HG03196 (cell line): Measurements from ENCODE around the gene ALX1.

ENCODE experiments used
- ATAC-seq: cut with Tn5 transposase; IDR thresholded peaks from one replicate; pipeline ENCODE4 v1.9.1; 2021; ENCODE audit not compliant: unreplicated experiment

The ALX1 gene

DNA sequence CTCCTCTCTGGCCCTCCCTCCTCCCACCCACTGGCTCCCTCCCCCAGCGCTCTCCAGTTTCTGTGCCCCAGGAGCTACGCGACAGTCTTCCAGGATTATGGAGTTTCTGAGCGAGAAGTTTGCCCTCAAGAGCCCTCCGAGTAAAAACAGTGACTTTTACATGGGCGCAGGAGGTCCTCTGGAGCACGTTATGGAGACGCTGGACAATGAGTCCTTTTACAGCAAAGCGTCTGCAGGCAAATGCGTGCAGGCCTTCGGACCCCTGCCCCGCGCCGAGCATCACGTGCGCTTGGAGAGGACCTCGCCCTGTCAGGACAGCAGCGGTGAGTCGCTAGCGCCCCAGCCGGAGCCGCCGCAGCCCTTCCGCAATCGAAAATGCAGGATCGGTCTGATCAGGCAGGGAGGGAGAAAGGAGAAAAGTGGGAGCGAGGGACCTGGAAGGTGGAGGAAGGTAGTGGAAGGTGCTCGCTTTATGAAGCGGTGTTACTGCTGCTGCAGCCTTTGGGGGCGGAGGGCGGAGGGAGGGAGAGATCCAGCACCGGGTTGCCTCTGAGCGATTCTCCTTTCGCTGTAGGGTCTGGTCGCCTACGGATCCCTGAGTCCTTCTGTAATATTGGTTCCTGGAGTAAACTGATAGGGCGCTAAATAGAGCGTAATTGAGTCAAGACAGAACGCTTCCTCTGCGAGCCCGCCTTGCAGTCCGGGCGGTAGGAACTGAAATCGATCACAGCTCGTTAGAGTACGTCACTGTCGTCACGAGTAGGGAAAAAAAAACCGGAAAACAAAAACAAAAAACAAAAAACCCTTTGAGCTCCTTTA lies at the start of gene ALX1:
Gene ALX1, plus strand, starts transcription at position 56 of the 819 bp plus-strand sequence. Its CDS starts 42 bp downstream, at position 98.
- no peak for ATAC-seq

GRCh38 chr12:85237327-85237726 lies 42.7 kb upstream of the ALX1 start:
- no peak for ATAC-seq

DNA sequence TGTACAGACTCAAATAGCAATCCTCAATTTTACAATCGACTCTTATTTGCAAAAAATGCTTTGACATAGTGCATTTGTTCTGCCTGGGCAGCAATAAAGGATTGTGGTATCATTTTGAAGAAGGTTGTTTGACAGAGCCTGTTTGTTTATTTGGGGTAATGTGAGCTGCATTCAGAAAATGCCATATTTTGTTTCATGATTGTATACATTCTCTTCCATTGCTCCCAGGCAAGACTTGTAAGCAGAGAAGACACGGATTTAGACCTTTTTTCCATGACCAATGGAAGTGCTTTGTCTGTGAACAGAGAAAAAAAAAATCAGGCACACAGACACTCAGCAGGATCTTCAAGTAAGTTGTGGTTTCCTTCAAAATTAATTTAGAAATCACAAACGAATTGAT lies 35.5 kb upstream of the ALX1 start:
- no peak for ATAC-seq

- no peak for ATAC-seq
Observed at GRCh38 chr12:85253853-85254252, 26.2 kb upstream of the ALX1 start.

GRCh38 chr12:85257671-85258070 lies 22.3 kb upstream of the ALX1 start:
- ATAC-seq = no peak

- ATAC-seq = no peak
Observed at GRCh38 chr12:85260447-85260846, 19.6 kb upstream of the ALX1 start.

DNA sequence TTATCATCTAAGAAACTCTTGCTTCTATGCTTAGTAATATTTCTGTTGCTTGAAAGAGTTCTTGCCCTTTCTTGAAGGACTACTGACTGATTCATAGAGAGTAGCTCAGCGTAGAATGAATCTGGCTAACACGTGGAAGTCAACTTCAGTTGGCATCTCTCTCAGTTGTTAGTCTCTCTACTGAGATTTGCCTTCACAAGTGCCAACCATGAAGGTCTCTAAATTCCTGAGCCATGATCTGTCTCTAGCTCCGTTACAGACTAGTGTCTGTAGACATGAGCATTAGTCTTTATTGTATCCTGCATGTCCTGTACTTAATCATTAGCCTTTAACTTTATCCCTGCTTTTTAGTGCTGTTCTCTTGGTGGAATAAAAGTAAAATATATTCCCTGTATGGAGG lies 19.1 kb upstream of the ALX1 start:
- ATAC-seq = no peak

GRCh38 chr12:85266356-85266755 lies 13.7 kb upstream of the ALX1 start:
- ATAC-seq = no peak

DNA sequence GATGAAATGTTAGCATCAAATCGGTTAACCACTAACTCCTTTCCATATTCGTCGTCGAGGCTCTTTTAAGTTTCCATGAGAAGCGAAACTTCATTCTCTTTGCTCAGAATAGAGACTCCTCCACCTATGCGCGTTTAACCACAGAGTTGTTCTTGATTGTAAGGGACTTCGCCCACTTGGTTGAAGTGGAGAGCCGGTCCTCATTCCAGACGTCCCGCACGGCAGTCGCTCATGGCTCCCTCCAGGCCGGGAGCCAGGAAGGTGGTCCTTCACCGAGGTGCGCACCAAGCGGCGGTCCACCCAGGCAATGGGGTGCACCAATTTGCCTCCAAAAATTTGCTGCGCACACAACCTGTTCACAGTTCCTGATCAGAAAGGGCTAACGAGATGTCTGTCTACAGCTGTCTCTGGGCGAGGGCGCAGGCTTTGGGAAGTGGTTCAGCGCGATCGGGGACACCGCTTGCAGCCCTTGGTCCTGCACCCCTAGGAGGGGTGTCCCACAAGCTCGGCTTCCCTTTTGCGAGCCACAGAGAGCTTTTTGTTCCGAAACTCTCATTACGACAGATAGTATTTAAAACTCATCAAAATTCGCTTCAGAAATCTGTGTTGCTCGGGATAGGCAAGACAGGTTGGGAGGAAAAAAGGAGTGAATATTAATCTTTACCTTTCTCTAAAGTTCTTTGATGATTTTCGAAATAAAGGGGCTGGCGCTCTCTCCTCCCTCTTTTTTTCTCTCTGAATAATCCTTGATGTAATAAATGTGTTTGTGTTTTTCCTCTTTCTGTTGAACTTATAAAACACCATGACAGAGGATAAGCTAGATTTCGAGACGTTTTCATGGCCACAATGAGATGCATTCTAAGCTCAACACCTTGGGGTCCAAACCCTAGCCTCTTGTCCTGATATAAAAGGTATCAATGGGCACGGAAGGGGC lies 6.4 kb upstream of the ALX1 start:
- ATAC-seq = no peak

GRCh38 chr12:85274315-85274651 lies 5.7 kb upstream of the ALX1 start:
- no peak for ATAC-seq

- no peak for ATAC-seq
Observed at GRCh38 chr12:85275374-85275773, 4.6 kb upstream of the ALX1 start.

GRCh38 chr12:85277191-85277590 lies 2.8 kb upstream of the ALX1 start:
- no peak for ATAC-seq

- no peak for ATAC-seq
Observed at GRCh38 chr12:85277900-85278597, 2.0 kb upstream of the ALX1 start.

DNA sequence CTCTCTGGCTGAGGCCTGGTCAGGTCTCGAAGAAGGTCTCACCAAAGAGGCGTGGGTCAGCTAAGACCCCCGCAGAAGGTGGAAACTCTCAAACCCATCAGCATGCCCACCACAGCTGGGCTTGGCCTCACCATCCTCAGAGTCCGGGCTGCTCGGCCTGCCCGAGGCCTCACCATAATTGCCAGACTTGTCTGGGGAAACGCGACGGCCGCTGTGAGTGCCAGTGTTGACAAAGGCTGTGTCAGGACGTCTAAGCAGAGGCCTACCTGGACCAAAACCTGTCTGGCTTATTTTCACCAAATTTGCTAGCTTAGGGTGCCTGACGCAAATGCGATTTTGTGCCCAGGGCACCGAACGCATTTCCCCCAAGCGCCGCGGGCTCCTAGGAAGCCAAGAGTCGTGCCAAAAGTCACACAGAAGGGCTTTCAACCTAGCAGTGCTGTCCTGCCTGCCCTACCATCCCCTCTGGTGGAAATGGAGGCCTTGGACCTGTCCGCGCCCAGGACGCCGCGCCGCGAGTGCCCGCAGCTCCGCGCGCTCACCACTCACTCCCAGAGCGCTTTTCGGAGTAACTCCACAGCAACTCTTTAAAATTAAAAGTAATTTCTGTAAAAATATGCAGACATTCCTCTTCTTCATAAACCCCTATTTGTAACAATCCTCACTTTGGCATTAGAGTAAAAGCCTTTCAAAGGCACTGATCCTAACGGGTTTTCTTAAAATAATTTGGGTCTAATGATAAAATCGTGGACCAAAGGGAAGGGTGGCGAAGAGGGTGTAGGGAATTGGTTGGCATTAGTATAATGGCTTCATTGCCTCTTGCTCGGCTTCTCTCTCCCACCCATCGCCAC lies 1.2 kb upstream of the ALX1 start:
- ATAC-seq = no peak

- ATAC-seq = no peak
Observed at GRCh38 chr12:85279449-85280164, 413 bp upstream of the ALX1 start.

DNA sequence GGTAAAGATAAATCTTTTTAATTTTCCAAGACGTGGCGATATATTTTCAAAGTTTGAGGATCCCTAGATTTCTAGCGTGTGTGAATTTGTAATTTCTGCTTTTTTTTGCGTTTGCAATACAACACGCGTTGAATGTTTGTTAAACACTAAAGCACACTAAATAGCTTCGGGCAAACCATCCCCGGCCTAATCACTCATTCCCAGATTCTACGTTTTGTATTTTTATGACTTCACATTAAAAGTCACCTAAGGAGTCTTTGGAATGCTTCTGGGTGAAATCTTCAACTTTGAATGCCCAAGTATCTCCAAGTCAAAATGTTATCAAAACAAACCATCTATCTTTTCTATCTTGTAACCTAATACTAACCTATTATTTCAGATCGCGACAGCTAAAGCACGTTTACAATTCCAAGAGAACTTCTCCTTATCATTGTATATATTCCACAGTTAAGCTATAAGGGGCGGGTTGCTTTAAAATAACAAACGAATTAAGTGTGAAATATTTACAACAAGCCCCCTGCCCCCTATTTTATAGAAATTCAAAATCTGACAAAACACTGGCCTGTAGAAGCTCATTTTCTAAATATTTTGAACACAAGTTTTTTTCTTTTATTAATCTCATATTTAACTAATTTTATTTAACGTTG lies 1.1 kb downstream of the ALX1 start:
- ATAC-seq = no peak

- no peak for ATAC-seq
Observed at GRCh38 chr12:85281636-85282312, 1.8 kb downstream of the ALX1 start.

GRCh38 chr12:85283560-85283959 lies 3.5 kb downstream of the ALX1 start:
- ATAC-seq = no peak

GRCh38 chr12:85296362-85296761 lies 16.3 kb downstream of the ALX1 start:
- no peak for ATAC-seq
